CD4-positive, alpha-beta T cell treated with Interleukin-17A for 4 hours (primary cell): Measurements from ENCODE around the gene SCN2A.

ENCODE experiments used
- DNase-seq: peaks from one replicate; pipeline ENCODE4 v3.0.0-alpha.2; 2020; ENCODE audit warnings: mixed read lengths

Gene SCN2A

GRCh38 chr2:165239230-165239629, at the start of gene SCN2A:
TSS of gene SCN2A (plus strand) at chr2:165239414. CDS start at chr2:165295824, 56,410 bp downstream.
- DNase-seq, result no peak

GRCh38 chr2:165191096-165191728, 48.0 kb upstream of the SCN2A start:
- no peak for DNase-seq

- DNase-seq, result no peak
These were observed 46.5 kb upstream of the SCN2A start for GRCh38 chr2:165192729-165193128.

GRCh38 chr2:165193178-165193777, 45.9 kb upstream of the SCN2A start:
- DNase-seq, result no peak

- no peak for DNase-seq
These were observed 42.8 kb upstream of the SCN2A start for GRCh38 chr2:165196411-165196810.

- DNase-seq, result no peak
These were observed 41.9 kb upstream of the SCN2A start for GRCh38 chr2:165197346-165197745.

GRCh38 chr2:165198181-165198580, 41.0 kb upstream of the SCN2A start:
- no peak for DNase-seq

GRCh38 chr2:165202239-165202638, 37.0 kb upstream of the SCN2A start:
- no peak for DNase-seq

GRCh38 chr2:165203689-165204559, 35.3 kb upstream of the SCN2A start, which contains the start of gene SCN3A:
TSS of gene SCN3A (minus strand) at chr2:165204050. CDS start at chr2:165176394, 27,656 bp downstream.
- DNase-seq, result peak; percentile 3

GRCh38 chr2:165205865-165206264, 33.3 kb upstream of the SCN2A start:
- DNase-seq, result no peak

GRCh38 chr2:165208094-165208493, 31.1 kb upstream of the SCN2A start:
- no peak for DNase-seq

GRCh38 chr2:165214093-165214492, 25.1 kb upstream of the SCN2A start:
- DNase-seq, result no peak

- no peak for DNase-seq
These were observed 19.7 kb upstream of the SCN2A start for GRCh38 chr2:165219481-165219880.

- DNase-seq, result no peak
These were observed 14.3 kb upstream of the SCN2A start for GRCh38 chr2:165224941-165225340.

- DNase-seq, result no peak
These were observed 11.6 kb upstream of the SCN2A start for GRCh38 chr2:165227571-165227970.

GRCh38 chr2:165237056-165237455, 2.2 kb upstream of the SCN2A start:
- DNase-seq, result no peak

- DNase-seq, result no peak
These were observed 919 bp upstream of the SCN2A start for GRCh38 chr2:165238295-165238694.

GRCh38 chr2:165239856-165240515, 772 bp downstream of the SCN2A start:
- DNase-seq, result no peak

GRCh38 chr2:165240916-165241315, 1.7 kb downstream of the SCN2A start:
- no peak for DNase-seq

GRCh38 chr2:165245081-165245793, 6.0 kb downstream of the SCN2A start:
- no peak for DNase-seq

- DNase-seq, result no peak
These were observed 9.0 kb downstream of the SCN2A start for GRCh38 chr2:165248238-165248637.

GRCh38 chr2:165251366-165251765, 12.2 kb downstream of the SCN2A start:
- no peak for DNase-seq

GRCh38 chr2:165253178-165253577, 14.0 kb downstream of the SCN2A start:
- DNase-seq, result no peak
